Upper lobe of left lung (tissue), 6 donors: ENCODE data around the gene CHADL. TPM values are rescaled to one million over a fixed set of nuclear protein-coding genes. Genes with fewer than 3 reads are reported as not detected.

ENCODE experiments used
- ATAC-seq, 2 donors: fragments of 200-7000 bp; cut with Tn5 transposase; one replicate each; pipeline ENCODE4 v1.9.1; 2022; ENCODE audit warnings: mild to moderate bottlenecking in 2 of 2, moderate library complexity in 2 of 2; ENCODE audit not compliant: low FRiP score in 2 of 2
- DNase-seq, 2 donors: peaks; one replicate each; pipeline ENCODE4 v3.0.0-alpha.2; 2019 to 2020
- H3K27ac ChIP-seq, 4 donors: fragments of 200-600 bp; sonication (generic); one replicate each; pipeline ENCODE4 v1.5.1; 2016 to 2019
- H3K27me3 ChIP-seq, 4 donors: fragments of 200-600 bp; sonication (generic); one replicate each; pipeline ENCODE4 v1.5.1; 2017 to 2019
- H3K36me3 ChIP-seq, 4 donors: fragments of 200-600 bp; sonication (generic); one replicate each; pipeline ENCODE4 v1.5.1; 2016 to 2019
- H3K4me1 ChIP-seq, 4 donors: fragments of 200-600 bp; sonication (generic); one replicate each; pipeline ENCODE4 v1.5.1; 2018 to 2019
- H3K4me3 ChIP-seq, 4 donors: fragments of 200-600 bp; sonication (generic); one replicate each; pipeline ENCODE4 v1.5.1; 2017 to 2019; ENCODE audit warnings: mild to moderate bottlenecking in 2 of 4, moderate library complexity in 1 of 4
- H3K9me3 ChIP-seq, 4 donors: fragments of 200-600 bp; sonication (generic); one replicate each; pipeline ENCODE4 v1.5.1; 2018 to 2019
- CTCF ChIP-seq, 6 experiments: fragments of 450-650 bp in 4 of 6; fragments of 200-600 bp in 2 of 6; sonication (generic) in 2 of 6; IDR thresholded peaks; one replicate each; pipeline ENCODE4 v1.5.1; 2016 to 2019; ENCODE audit warnings: antibody characterized with exemption in 6 of 6
- EP300 ChIP-seq, 4 donors: sonication (generic); formaldehyde crosslinking; IDR thresholded peaks; one replicate each; pipeline ENCODE4 v1.5.1; 2017; ENCODE audit warnings: antibody characterized with exemption in 4 of 4, control low read depth in 2 of 4
- POLR2A ChIP-seq, 4 donors: fragments of 450-650 bp; IDR thresholded peaks; one replicate each; pipeline ENCODE4 v1.5.1; 2016 to 2017; ENCODE audit warnings: antibody characterized with exemption in 4 of 4, mild to moderate bottlenecking in 2 of 4
- POLR2AphosphoS5 ChIP-seq, 2 donors: sonication (generic); formaldehyde crosslinking; IDR thresholded peaks; one replicate each; pipeline ENCODE4 v1.5.1; 2017; ENCODE audit warnings: antibody characterized with exemption in 2 of 2
- WGBS, 2 donors: methylation state at CpG; one replicate each; pipeline ENCODE4 v1.1.5; 2017 to 2018; 5-methylcytosine and 5-hydroxymethylcytosine counted together
- total RNA-seq, 6 donors: library from RNA; depleted of rRNA in 4 of 6; stranded (reverse); fragments of >200 nt in 4 of 6; gene quantifications; one replicate each; pipeline versions ENCODE4 v1.1.0 to v1.2.1, GENCODE V29; 2016 to 2021
- donor health status: DM: no; HTN: no; CAD: no; lungs with moderate emphysema.
- donor health status: DM: no; HTN: yes; CAD: no; lungs with severe emphysema.

The CHADL gene
- total RNA-seq, 6 donors from 2014 or later: 2.0 to 12.6 (median 4.4) TPM

GRCh38 chr22:41237036-41237706 is 3.6 kb downstream of the CHADL start:
- Histone ChIP-seq H3K27ac (peak overlapping the region in 3 of 4 donors; percentile 36 to 79 (median 48)), H3K36me3 (no peaks in the 10 kb centered on the region), H3K9me3 (no peaks in the 10 kb centered on the region), H3K4me3 (peak overlapping the region; percentile 34 to 69 (median 59)), H3K27me3 (no peaks in the 10 kb centered on the region), H3K4me1 (peaks cover 12 to 30% (median 17%) of the 10 kb centered on the region in 4 donors)
- DNase-seq (no peak), ATAC-seq (peak in 1 of 2 donors; percentile 2)
- WGBS, 2 donors: 56 to 62% methylated on average over 3 to 30 of the region's 33 CpGs
- no peak for TF ChIP-seq POLR2AphosphoS5 (IDR thresholded peaks at IDR 0.05)
- no peak for TF ChIP-seq POLR2A (IDR thresholded peaks at IDR 0.05)
- TF ChIP-seq CTCF (IDR thresholded peaks at IDR 0.05): no peak
- no peak for TF ChIP-seq EP300 (IDR thresholded peaks at IDR 0.05)

GRCh38 chr22:41234815-41235695 is 5.7 kb downstream of the CHADL start:
- H3K4me3 ChIP-seq: no peak overlapping the region
- peaks cover 12 to 37% (median 17%) of the 10 kb centered on the region in 4 donors for H3K4me1 ChIP-seq
- DNase-seq: peak in 1 of 2 donors; percentile 64
- H3K27me3 ChIP-seq: no peaks in the 10 kb centered on the region
- no peak for ATAC-seq
- TF ChIP-seq CTCF (IDR thresholded peaks at IDR 0.05): no peak
- TF ChIP-seq POLR2AphosphoS5 (IDR thresholded peaks at IDR 0.05): no peak
- no peak for TF ChIP-seq POLR2A (IDR thresholded peaks at IDR 0.05)
- TF ChIP-seq EP300 (IDR thresholded peaks at IDR 0.05): no peak
- 79 to 83% methylated on average over 10 to 19 of the region's 19 CpGs for WGBS, 2 donors
- no peak overlapping the region for H3K27ac ChIP-seq
- H3K9me3 ChIP-seq: no peaks in the 10 kb centered on the region
- H3K36me3 ChIP-seq: peaks cover 2 to 11% (median 5%) of the 10 kb centered on the region in 4 donors

GRCh38 chr22:41231369-41231768 is 9.4 kb downstream of the CHADL start:
- ATAC-seq (no peak), DNase-seq (no peak)
- Histone ChIP-seq H3K36me3 (peaks cover 7 to 44% (median 28%) of the 10 kb centered on the region in 4 donors), H3K4me3 (no peak overlapping the region), H3K9me3 (no peaks in the 10 kb centered on the region), H3K27ac (no peak overlapping the region), H3K4me1 (peaks cover 0 to 12% (median 0%) of the 10 kb centered on the region in 4 donors), H3K27me3 (no peaks in the 10 kb centered on the region)
- WGBS, 2 donors: 86 to 89% methylated on average over 6 to 7 of the region's 7 CpGs
- no peak for TF ChIP-seq EP300 (IDR thresholded peaks at IDR 0.05)
- TF ChIP-seq POLR2A (IDR thresholded peaks at IDR 0.05): no peak

- TF ChIP-seq EP300 (IDR thresholded peaks at IDR 0.05): no peak
- no peak for TF ChIP-seq CTCF (IDR thresholded peaks at IDR 0.05)
- no peak for TF ChIP-seq POLR2AphosphoS5 (IDR thresholded peaks at IDR 0.05)
- no peak for TF ChIP-seq POLR2A (IDR thresholded peaks at IDR 0.05)
- ATAC-seq (no peak), DNase-seq (no peak)
- H3K27me3 ChIP-seq: no peaks in the 10 kb centered on the region
- H3K9me3 ChIP-seq: no peaks in the 10 kb centered on the region
- H3K36me3 ChIP-seq: peaks cover 17 to 54% (median 38%) of the 10 kb centered on the region in 4 donors
- H3K27ac ChIP-seq: peak overlapping the region in 2 of 4 donors; percentile 35 to 57
- H3K4me3 ChIP-seq: no peak overlapping the region
- peaks cover 0 to 12% (median 0%) of the 10 kb centered on the region in 4 donors for H3K4me1 ChIP-seq
- WGBS, 2 donors: 91 to 95% methylated on average over 4 to 9 of the region's 9 CpGs
These were observed 10.3 kb downstream of the CHADL start for GRCh38 chr22:41230401-41230785.

- 57 to 65% methylated on average over 17 of the region's 17 CpGs for WGBS, 2 donors
These were observed 10.9 kb downstream of the CHADL start for GRCh38 chr22:41229730-41230400.

More at GRCh38 chr22:41229730-41230400, 10.9 kb downstream of the CHADL start:
- H3K9me3 ChIP-seq: no peaks in the 10 kb centered on the region
- peaks cover 17 to 59% (median 43%) of the 10 kb centered on the region in 4 donors for H3K36me3 ChIP-seq
- no peak overlapping the region for H3K4me3 ChIP-seq
- peak overlapping the region in 3 of 4 donors; percentile 30 to 57 (median 35) for H3K27ac ChIP-seq
- no peaks in the 10 kb centered on the region for H3K27me3 ChIP-seq
- no peak for TF ChIP-seq CTCF (IDR thresholded peaks at IDR 0.05)
- TF ChIP-seq POLR2AphosphoS5 (IDR thresholded peaks at IDR 0.05): no peak
- no peak for TF ChIP-seq EP300 (IDR thresholded peaks at IDR 0.05)
- no peak for TF ChIP-seq POLR2A (IDR thresholded peaks at IDR 0.05)
- DNase-seq (no peak), ATAC-seq (no peak)
- peaks cover 0 to 8% (median 0%) of the 10 kb centered on the region in 4 donors for H3K4me1 ChIP-seq
